ENCODE measurements around the gene MYORG.
A peak's percentile ranks its signal among the peaks of the same experiment; 100 is the strongest.

DNA sequence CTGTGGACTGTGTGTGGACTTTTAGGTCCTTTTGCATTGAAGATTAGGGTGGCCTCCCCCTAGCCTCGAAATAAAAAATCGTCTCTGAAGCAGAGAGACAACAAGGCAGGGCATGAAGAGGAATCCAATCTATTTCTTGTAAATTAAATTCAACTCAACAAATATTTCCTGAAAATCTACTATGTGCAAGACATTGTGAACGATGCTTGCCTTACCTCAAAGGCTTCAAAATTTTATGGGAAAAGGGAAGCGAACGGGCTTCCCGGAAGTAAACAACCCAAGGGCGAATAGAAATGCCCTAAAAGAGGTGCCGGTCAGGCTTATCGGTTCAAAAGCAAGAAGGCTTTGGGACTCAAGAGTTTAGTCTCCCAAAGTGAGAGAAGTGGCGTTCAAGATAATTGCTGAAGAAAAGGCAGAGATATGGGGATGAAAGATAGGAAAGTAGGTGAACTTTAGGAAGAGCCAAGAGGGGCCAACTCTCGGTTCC lies 48.2 kb downstream of the MYORG start:
- TF ChIP-seq, protein P1, sequence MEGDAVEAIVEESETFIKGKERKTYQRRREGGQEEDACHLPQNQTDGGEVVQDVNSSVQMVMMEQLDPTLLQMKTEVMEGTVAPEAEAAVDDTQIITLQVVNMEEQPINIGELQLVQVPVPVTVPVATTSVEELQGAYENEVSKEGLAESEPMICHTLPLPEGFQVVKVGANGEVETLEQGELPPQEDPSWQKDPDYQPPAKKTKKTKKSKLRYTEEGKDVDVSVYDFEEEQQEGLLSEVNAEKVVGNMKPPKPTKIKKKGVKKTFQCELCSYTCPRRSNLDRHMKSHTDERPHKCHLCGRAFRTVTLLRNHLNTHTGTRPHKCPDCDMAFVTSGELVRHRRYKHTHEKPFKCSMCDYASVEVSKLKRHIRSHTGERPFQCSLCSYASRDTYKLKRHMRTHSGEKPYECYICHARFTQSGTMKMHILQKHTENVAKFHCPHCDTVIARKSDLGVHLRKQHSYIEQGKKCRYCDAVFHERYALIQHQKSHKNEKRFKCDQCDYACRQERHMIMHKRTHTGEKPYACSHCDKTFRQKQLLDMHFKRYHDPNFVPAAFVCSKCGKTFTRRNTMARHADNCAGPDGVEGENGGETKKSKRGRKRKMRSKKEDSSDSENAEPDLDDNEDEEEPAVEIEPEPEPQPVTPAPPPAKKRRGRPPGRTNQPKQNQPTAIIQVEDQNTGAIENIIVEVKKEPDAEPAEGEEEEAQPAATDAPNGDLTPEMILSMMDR (conservative IDR thresholded peaks at IDR 0.05; ENCODE audit: low read length): 0 out of 2 replicates have a peak, but pooled peaks have one; percentile 26
- TF ChIP-seq EZH2phosphoT487 (IDR thresholded peaks at IDR 0.05; ENCODE audit: borderline replicate concordance, low read depth, low read length): no peak
